T-helper 9 cell (primary cell): ENCODE measurements around the gene ZDHHC12.
"Not testable (repeated sequence)": the region's sequence is repeated elsewhere in the genome, so short reads cannot be mapped to it uniquely, and the experiment has no call there.

Experiments
- DNase-seq: peaks from one replicate; pipeline ENCODE4 v3.0.0-alpha.2; 2020

ZDHHC12 gene

GRCh38 chr9:128707446-128707845, 16.5 kb downstream of the ZDHHC12 start:
- DNase-seq, result no peak

- no peak for DNase-seq
Observed at GRCh38 chr9:128706671-128707381, 17.1 kb downstream of the ZDHHC12 start.

GRCh38 chr9:128706045-128706444, 17.9 kb downstream of the ZDHHC12 start:
- no peak for DNase-seq

GRCh38 chr9:128705051-128705965, 18.6 kb downstream of the ZDHHC12 start:
- DNase-seq, result no peak

- no peak for DNase-seq
Observed at GRCh38 chr9:128704356-128704670, 19.6 kb downstream of the ZDHHC12 start.

- no peak for DNase-seq
Observed at GRCh38 chr9:128703616-128704355, 20.1 kb downstream of the ZDHHC12 start.

- no peak for DNase-seq
Observed at GRCh38 chr9:128702949-128703615, 20.8 kb downstream of the ZDHHC12 start.

GRCh38 chr9:128702445-128702948, 21.4 kb downstream of the ZDHHC12 start, which contains the start of gene PKN3:
TSS of gene PKN3 (plus strand) at chr9:128702503. CDS start at chr9:128702916, 413 bp downstream.
- DNase-seq, result peak; percentile 93

GRCh38 chr9:128701227-128701854, 22.6 kb downstream of the ZDHHC12 start:
- no peak for DNase-seq

GRCh38 chr9:128699096-128699795, 24.7 kb downstream of the ZDHHC12 start:
- DNase-seq, result not testable (repeated sequence)

- DNase-seq, result no peak
Observed at GRCh38 chr9:128696923-128697707, 26.8 kb downstream of the ZDHHC12 start.

- no peak for DNase-seq
Observed at GRCh38 chr9:128694344-128694743, 29.6 kb downstream of the ZDHHC12 start.

GRCh38 chr9:128693738-128694137, 30.2 kb downstream of the ZDHHC12 start:
- DNase-seq, result not testable (repeated sequence)

- no peak for DNase-seq
Observed at GRCh38 chr9:128690684-128691034, 33.3 kb downstream of the ZDHHC12 start.

- peak; percentile 56 for DNase-seq
Observed at GRCh38 chr9:128689820-128690683, 33.9 kb downstream of the ZDHHC12 start.

- DNase-seq, result peak; percentile 57
Observed at GRCh38 chr9:128689293-128689774, 34.6 kb downstream of the ZDHHC12 start.

GRCh38 chr9:128688501-128689292, 35.2 kb downstream of the ZDHHC12 start, which contains the start of gene SET:
TSS of gene SET (plus strand) at chr9:128689222. CDS start at chr9:128689583, 361 bp downstream.
- peak; percentile 85 for DNase-seq

GRCh38 chr9:128687453-128687852, 36.5 kb downstream of the ZDHHC12 start:
- no peak for DNase-seq
